Endothelial cell (in vitro differentiated cells): ENCODE data around the gene SH3TC1. TPM values are rescaled to one million over a fixed set of nuclear protein-coding genes. Genes with fewer than 3 reads are reported as not detected.

Experiments used
- DNase-seq: peaks from one replicate; pipeline ENCODE4 v3.0.0; 2021; ENCODE audit warnings: low spot score
- H3K27ac Mint-ChIP-seq: one replicate; pipeline ENCODE4 v1.8.0; 2021; ENCODE audit warnings: mixed read lengths, inconsistent platforms; ENCODE audit not compliant: unreplicated experiment
- H3K27me3 Mint-ChIP-seq: one replicate; pipeline ENCODE4 v1.8.0; 2021; ENCODE audit warnings: mild to moderate bottlenecking, moderate library complexity, mixed read lengths, inconsistent platforms; ENCODE audit not compliant: unreplicated experiment
- H3K36me3 Mint-ChIP-seq: one replicate; pipeline ENCODE4 v1.8.0; 2021; ENCODE audit warnings: mild to moderate bottlenecking, low read depth, mixed read lengths, inconsistent platforms; ENCODE audit not compliant: unreplicated experiment
- H3K4me1 Mint-ChIP-seq: one replicate; pipeline ENCODE4 v1.8.0; 2021; ENCODE audit warnings: mild to moderate bottlenecking, mixed read lengths, inconsistent platforms; ENCODE audit not compliant: unreplicated experiment
- H3K4me3 Mint-ChIP-seq: one replicate; pipeline ENCODE4 v1.8.0; 2021; ENCODE audit warnings: mild to moderate bottlenecking, mixed read lengths, inconsistent platforms; ENCODE audit not compliant: unreplicated experiment
- H3K9me3 Mint-ChIP-seq: one replicate; pipeline ENCODE4 v1.8.0; 2021; ENCODE audit warnings: mixed read lengths, inconsistent platforms; ENCODE audit not compliant: unreplicated experiment
- CTCF ChIP-seq: fragments of 200-600 bp; sonication (generic); IDR thresholded peaks from one replicate; pipeline ENCODE4 v1.5.0; 2021; ENCODE audit warnings: antibody characterized with exemption; ENCODE audit not compliant: unreplicated experiment
- total RNA-seq: library from RNA; stranded (reverse); fragmentation: NEBNext Ultra II Directional; extraction: Animal tissue kit (Norgen Biotek cat#: 25700); gene quantifications from one replicate; pipeline ENCODE4 v1.2.1, GENCODE V29; 2021; ENCODE audit not compliant: unreplicated experiment

The SH3TC1 gene
- total RNA-seq, 1 donor from 2014 or later: 114 TPM

GRCh38 chr4:8233672-8234484, 34.8 kb downstream of the SH3TC1 start:
- H3K27ac Mint-ChIP-seq: no peak overlapping the region
- DNase-seq: no peak
- no peaks in the 10 kb centered on the region for H3K4me1 Mint-ChIP-seq
- no peaks in the 10 kb centered on the region for H3K9me3 Mint-ChIP-seq
- no peak overlapping the region for H3K4me3 Mint-ChIP-seq
- no peak for TF ChIP-seq CTCF
- H3K27me3 Mint-ChIP-seq: peaks cover 1% of the 10 kb centered on the region
- peaks cover 22% of the 10 kb centered on the region for H3K36me3 Mint-ChIP-seq

- Mint-ChIP-seq H3K4me1 (no peaks in the 10 kb centered on the region), H3K27ac (no peak overlapping the region), H3K27me3 (peaks cover 4% of the 10 kb centered on the region), H3K36me3 (peaks cover 28% of the 10 kb centered on the region), H3K9me3 (no peaks in the 10 kb centered on the region), H3K4me3 (no peak overlapping the region)
- no peak for TF ChIP-seq CTCF
- DNase-seq: no peak
Measured at GRCh38 chr4:8234715-8235114, 35.6 kb downstream of the SH3TC1 start.

- TF ChIP-seq CTCF: no peak
- peaks cover 24% of the 10 kb centered on the region for H3K36me3 Mint-ChIP-seq
- H3K4me3 Mint-ChIP-seq: no peak overlapping the region
- DNase-seq: no peak
- peaks cover 4% of the 10 kb centered on the region for H3K27me3 Mint-ChIP-seq
- no peak overlapping the region for H3K27ac Mint-ChIP-seq
- no peaks in the 10 kb centered on the region for H3K9me3 Mint-ChIP-seq
- H3K4me1 Mint-ChIP-seq: no peaks in the 10 kb centered on the region
Measured at GRCh38 chr4:8235224-8235623, 36.1 kb downstream of the SH3TC1 start.

- TF ChIP-seq CTCF: no peak
- H3K4me3 Mint-ChIP-seq: no peak overlapping the region
Measured at GRCh38 chr4:8235686-8236085, 36.6 kb downstream of the SH3TC1 start.

More at GRCh38 chr4:8235686-8236085, 36.6 kb downstream of the SH3TC1 start:
- Mint-ChIP-seq H3K9me3 (no peaks in the 10 kb centered on the region), H3K27ac (no peak overlapping the region), H3K27me3 (peaks cover 4% of the 10 kb centered on the region), H3K4me1 (no peaks in the 10 kb centered on the region), H3K36me3 (peaks cover 20% of the 10 kb centered on the region)
- no peak for DNase-seq
